A673 (cell line): Measurements from ENCODE around the gene BLID.

Experiments used
- CTCF ChIP-seq: fragments of 300-800, 200-600 bp; sonication (generic); conservative IDR thresholded peaks from 2 replicates; pipeline ENCODE4 v1.5.1; 2017; ENCODE audit warnings: low read depth, mild to moderate bottlenecking, antibody characterized with exemption, low read length, moderate library complexity, mixed read lengths
- EZH2 ChIP-seq: fragments of 200-600 bp; sonication (generic); IDR thresholded peaks from 2 replicates; pipeline ENCODE4 v1.6.1; 2017; ENCODE audit warnings: borderline replicate concordance, low read depth, mild to moderate bottlenecking, mixed read lengths, antibody characterized with exemption, low read length; ENCODE audit not compliant: poor library complexity, severe bottlenecking

- TF ChIP-seq CTCF (no peak), EZH2 (no peak)
Observed at GRCh38 chr11:122150216-122151124, 34.5 kb upstream of the BLID start.
